ENCODE measurements around the gene FANCI.
A peak's percentile ranks its signal among the peaks of the same experiment; 100 is the strongest.

FANCI gene

DNA sequence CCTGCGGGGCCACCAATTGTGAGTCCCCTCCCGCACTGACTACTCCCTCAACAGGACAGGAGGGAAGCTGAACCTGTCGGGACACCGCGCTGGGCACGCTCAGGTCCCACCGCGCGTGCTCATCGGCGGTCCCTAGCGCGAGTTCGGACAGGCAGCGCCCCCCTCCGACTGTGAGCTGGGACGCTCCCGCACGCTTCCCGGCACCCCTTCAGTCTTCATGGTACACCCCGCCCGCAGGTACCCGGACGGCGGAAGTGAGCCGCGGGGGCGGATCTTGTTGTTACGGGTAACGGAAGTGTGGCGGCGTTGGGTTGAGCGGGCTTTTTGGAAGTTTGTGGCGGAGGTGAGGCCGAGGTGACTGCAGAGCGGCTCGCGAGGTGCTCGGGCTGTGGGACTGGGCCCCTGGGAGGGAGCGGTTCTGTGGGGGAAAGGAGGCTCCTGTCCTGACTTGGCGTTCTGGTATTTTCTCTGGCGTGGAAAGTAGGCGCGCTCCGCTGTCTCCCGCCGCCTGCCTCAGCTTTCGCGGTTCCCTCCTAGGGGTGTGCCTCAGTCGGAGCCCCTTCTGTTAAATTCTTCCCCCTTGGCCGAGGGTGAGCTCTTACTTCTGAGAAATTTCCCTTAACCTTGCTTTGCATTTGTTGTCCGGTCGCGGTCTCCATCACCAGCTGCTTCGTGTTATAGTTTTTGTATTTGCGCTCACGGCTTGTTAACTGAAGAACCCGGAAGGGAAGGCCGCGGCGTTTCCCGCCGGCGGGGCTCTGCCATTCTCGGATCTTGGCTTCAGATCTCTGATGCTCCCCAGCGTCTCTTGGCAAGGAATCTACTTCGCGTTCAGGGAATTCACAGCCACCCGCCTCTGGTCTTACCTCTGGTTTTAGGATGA lies at the start of gene FANCI:
FANCI (plus strand) TSS at position 289 of the 883 bp plus-strand sequence. CDS start 3,669 bp downstream, outside the sequence.
- DNase-seq = peak; percentile 96

DNA sequence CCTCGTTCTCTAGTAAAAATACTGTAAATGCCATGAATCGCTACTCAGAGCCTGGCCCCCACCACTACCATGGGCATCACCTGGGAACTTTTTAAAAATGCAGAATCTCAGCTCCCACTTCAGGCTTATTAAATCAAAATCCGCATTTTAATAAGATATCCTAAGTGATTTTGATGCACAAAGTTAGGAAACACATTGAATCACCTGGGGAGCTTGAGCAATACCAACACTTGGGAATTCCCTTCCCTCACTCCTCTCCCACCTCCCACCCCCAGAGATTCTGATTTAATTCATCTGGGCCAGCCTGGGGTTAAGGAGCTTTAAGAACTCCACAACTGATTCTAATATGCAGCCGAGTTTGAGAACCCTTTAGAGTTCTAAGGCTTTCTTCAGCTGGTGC lies 49.2 kb upstream of the FANCI start:
- no peak for DNase-seq

DNA sequence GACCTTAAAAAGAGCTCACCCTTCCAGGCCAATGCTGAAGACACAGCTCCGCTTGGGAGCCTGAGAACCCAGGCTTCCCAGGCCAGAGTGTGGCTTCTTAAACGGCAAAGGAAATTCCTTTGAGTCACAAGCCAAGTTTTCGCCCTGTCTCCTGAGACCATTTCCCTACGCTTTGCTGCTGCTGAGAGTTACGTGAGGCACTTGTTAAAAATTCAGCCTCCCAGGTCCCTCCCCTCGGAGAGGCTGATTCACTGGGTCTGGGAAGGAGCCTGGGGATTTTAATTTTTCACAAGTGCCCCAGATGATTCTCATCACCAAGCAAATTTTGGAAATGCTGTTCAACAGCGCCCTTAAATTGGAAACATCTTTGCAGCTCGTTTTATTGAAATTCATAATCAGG lies 47.9 kb upstream of the FANCI start:
- no peak for DNase-seq

DNA sequence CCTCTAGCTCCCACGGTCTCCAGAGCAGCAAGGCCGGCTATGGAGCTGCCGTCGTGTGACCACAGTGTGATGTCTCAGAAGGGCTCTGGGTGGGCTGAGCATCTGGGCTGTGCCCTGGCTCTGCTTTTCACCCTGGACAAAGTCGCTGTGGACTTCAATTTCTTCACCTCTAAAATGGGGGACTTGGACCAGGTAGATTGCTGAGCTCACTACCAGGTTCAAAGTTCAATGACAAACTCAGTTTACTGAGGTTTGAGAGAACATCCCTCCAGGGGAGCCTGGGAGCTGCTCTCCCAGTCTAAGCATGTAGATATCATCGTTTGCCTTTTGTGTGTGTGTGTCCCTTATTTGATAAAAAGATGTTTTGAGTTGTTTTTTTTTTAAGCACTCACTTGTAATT lies 47.5 kb upstream of the FANCI start:
- DNase-seq = no peak

DNA sequence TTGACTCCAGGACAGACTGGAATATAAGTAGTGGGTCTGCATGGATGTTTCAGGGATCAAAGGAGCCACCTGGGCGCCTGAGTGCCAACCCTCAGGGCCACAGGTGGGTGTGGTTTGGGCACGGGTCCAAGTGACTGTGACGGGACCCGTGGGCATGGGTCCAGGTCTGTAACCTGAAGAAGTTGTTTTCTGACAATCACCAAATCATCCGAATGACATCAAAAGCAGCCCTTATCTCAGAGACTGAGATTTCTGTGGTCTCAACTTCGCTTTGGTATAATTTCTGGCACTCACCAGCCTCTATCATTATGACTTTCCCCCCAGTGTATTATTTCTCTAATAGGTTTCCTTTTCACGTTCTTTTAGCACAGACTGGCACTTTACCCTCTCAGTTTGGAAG lies 46.8 kb upstream of the FANCI start:
- no peak for DNase-seq

DNA sequence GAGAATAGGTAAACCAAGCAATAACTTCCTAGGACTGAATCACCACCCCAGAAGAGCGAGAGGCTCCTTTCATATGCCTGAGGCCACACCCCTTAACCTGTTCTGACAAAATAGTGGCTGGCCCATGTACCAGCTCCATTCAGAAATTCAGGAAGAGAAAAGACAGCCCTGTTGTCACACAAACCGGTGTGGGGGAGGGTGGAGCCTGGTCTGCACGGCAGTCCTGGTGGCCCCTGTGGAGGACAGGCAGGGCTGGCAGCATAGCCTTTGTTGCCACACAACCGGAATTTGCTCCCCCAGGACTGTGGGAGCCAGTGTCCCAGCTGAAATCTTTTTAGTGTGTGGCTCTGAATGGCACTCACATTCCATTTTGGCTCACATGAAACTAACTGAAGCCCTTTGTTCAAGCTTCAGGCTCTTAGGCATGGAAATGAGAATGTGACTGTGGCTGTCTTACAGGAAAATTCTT lies 46.2 kb upstream of the FANCI start:
- no peak for DNase-seq

DNA sequence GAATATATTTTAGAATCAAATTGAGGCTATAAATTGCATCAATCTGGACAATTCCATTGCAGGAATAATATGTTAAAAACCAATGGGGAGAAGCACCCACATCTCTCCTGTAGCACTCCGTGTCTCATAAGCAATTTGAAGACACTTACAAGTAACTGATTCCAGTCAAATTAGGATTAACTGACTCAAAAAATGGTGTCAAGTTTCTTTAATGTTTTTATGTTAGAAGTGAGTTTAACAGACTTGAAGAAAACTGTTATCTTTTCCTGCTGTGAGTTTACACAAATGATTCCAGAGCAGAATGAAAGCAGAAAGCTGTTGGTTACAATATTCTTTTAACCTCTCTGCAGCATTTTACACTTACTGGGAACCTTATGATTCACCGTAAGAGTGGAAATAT lies 45.6 kb upstream of the FANCI start:
- no peak for DNase-seq

DNA sequence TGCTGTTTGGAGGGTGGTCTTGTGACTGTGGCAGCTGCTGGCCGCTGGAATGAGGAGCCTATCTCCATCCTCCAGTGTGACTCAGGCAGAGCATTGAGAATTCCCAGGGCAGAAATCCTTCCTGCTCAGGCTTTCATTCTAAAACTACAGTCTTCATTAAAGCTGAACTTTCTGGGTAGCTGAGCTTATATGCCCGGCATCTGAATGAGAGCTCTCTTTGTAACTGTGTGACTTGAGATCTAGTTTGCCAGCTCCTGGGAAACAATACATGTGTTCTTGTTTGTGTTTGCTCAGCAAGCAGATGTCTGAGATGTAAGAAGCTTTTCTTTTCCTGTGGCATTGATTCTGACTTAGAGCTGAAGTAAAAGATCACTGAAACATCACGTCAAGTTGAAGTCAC lies 44.8 kb upstream of the FANCI start:
- no peak for DNase-seq

DNA sequence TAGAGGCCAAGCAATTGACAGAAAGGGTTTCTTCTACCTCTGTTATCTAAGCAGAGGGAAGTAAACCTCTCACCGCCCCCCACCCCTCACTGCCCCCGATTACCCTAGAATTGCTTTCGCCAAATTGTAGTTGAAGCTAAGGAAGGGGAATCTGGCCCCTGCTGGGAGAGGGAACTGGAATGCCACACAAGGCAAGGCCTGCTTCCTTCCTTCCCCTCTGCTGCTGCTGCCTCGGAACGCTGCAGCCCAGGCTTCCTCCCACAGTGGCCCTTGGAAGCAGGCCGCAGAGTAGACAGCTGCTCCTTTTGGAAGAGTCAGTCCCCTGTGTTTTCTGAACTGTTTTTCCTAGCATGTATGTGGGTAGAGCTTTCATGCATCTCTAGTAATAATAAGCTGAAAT lies 44.0 kb upstream of the FANCI start:
- DNase-seq = no peak

DNA sequence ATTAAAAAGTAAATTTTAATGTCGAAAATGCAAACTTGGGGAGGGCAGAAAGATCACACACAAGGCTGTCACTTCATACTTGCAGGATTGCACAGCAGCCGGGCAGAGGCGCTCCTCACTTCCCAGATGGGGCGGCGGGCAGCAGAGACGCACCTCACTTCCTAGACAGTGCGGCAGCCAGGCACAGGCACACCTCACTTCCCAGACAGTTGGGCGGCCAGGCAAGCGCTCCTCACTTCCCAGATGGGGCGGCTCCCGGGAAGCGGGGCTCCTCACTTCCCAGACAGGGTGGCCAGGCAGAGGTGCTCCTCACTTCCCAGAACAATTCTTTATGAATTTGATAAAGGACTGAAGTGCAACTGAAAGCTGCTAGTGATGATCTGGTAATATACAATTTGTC lies 43.6 kb upstream of the FANCI start:
- no peak for DNase-seq

DNA sequence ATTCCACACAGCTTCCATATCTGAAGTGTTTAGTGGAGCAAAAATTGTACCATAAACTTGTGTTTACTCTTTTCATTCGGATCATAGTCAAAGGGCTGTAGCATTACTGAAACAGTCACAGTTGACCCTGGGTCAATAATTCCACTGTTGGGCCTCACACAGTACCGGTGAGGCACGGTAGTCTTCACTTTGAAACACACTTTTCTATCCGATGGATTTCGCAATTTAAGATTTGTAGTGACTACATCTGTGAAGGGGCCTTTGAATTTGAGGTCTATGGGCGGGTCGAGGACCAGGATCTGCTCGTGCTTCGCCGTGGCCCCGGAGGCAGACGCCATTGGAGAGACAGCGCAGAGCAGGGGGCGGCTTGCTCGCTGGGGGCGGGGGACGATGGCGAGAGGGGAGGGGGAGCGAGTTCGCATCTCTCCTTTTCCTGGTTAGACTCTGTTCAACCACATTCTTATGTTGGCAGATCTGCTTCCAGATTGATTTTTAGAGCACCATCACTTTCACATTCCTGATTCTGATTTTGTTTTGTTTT lies 42.2 kb upstream of the FANCI start:
- DNase-seq = no peak

DNA sequence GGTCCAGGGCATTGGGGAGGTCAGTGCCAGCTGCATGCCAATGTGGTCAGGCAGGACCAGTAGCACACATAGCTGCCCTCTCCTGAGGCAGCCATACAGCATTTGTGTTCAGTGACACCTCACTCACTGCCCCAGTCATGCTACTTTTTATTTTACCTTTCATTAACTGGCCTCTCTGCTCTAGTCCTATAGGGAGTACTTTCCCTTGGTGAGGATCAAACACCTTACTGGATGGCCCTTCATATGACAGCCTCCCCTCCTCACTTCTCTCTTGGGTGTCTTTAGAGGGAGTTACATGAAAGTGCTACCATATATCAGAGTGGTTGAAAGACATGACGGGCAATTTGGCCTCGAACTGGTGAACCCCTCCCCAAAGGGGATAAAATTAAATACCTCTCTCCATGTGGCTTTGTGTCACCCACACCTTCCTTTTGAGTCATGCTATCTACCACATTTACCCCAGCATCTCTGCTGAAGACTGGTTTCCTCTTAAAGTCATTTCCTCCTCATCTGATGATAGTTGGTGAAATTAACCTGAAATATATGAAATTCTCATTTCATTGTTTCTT lies 40.0 kb upstream of the FANCI start:
- DNase-seq = peak; percentile 15

DNA sequence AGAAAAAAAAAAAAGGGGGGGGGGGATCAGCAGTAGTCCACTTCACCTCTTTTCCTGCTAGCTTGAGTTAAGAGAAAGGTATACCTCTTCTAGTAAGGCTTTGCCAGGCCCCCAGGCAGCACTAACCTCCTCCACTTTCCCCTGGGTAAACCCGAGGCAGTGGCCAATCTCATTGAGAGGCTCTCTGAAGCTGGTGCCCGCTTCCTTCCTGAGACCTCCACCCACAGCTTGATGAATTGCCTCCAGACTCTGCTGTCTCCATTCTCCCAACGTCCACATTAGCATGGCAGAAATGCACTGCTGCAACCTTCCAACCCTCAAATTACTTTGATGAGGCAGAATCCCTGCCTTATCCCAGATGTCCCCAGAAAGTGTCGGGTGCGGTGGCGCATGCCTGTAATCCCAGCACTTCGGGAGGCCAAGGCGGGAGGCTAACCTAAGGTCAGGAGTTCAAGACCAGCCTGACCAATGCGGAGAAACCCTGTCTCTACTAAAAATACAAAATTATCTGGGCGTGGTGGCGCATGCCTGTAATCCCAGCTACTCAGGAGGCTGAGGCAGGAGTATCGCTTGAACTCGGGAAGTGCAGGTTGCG lies 37.7 kb upstream of the FANCI start:
- DNase-seq = no peak

DNA sequence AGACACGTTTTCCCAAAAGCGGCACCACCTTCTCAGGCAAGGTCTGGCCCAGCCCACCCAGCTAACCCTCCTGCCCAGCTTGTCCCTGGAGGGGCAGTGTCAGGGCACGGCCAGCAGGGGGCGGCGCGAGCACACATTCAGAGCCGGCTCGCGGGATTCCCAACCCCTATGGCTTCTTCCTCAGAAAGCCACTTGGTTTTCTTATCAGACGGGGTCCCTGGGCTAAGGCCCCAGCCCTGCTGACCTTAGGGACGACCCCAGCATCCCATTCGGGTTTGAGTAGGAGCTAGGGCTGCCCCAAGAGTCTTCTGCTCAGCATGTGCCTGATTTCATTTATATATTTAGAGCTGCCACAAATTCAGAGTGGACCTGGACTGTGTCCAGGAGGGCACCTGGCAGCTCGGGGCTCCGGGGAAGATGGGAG lies 36.9 kb upstream of the FANCI start:
- peak; percentile 67 for DNase-seq

DNA sequence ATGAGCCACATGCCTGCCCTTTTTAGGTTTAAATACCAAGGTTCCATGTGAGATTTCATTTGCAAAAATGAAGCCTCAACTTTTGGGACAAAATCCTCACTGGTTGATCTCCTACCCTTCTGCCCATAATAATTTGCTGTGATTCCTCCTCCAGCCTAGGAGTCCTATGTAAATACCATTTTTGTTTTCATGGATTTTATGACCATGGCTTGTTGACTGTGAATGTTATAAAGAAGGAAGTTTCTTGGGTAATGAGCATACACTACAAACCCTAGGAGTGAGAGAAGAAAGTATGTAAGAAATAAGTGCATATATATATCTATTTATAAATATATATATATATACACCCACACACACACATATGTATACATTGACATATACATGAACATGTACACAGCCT lies 35.5 kb upstream of the FANCI start:
- DNase-seq = no peak

DNA sequence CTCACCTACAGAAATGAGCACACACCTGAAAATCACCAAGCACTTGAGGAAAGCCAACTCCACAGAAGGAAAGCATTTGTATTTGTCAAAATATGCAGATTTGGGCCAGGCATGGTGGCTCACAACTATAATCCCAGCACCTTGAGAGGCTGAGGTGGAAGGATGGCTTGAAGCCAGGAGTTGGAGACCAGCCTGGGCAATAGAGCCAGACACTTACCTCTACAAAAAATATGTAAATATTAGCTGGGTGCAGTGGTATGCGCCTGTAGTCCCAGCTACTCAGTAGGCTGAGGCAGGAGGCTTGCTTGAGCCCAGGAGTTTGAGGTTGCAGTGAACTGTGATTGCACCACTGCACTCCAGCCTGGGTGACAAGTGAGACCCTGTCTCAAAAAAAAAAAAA lies 34.7 kb upstream of the FANCI start:
- DNase-seq = no peak

DNA sequence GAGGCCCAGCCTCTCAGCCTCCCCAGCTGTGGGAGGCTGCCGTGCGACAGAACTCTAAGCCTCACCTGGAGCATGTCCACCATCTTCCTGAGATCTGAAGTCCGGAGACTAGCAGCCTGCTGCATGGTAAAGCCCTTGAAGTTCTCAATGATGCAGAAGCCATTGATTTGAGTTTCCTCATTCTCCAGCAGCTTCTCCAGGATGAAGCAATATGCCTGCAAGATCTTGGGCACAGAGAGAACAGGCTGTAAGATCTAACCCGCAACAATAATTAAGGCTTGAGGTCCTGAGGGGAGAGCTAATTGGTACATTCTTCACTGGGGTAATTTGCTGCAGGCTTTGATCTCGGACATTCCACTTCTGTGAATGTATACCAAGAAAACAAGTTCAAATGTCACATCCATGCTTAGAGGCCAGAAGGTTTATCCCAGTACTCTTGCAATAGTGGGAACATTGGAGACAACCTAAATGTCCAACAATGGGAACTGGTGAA lies 32.1 kb upstream of the FANCI start:
- no peak for DNase-seq

DNA sequence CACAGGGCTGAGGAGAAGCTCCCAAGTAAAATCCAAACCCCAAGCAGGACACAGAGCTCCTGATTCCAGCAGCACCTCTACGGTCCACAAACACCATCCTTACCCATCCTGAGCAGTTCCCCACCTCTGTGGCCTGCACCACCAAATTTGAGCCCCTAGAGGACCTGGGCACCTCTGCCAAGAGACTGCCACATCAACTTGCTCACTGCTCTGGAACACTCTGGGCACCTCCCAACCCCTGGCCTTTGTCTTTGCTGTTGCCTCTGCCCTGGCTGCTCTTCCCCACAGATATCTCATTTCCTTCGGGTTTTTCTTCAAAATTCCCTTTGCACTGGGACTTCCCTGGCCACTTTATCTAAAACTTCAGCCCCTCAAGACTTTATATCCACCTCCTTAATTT lies 28.2 kb upstream of the FANCI start:
- no peak for DNase-seq

DNA sequence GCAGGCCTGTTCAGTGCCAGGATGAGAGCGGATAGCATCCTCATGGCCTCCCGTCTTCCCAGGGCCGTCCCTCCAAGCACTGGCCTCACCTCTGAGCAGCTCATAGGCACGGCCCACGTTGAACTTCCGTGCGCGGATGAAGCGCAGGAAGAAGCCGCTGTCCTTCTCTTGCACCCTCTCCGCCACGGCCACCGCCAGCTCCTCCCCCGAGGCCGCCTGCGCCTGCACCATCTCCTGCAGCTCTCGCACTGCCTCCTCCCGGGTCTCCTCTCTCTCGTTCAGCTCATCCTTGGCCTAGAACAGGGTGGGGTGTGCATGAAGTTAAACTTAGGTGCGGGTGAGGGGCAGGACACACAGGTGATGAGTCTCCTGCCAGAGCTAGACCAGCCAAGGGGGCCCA lies 26.7 kb upstream of the FANCI start:
- DNase-seq = no peak

DNA sequence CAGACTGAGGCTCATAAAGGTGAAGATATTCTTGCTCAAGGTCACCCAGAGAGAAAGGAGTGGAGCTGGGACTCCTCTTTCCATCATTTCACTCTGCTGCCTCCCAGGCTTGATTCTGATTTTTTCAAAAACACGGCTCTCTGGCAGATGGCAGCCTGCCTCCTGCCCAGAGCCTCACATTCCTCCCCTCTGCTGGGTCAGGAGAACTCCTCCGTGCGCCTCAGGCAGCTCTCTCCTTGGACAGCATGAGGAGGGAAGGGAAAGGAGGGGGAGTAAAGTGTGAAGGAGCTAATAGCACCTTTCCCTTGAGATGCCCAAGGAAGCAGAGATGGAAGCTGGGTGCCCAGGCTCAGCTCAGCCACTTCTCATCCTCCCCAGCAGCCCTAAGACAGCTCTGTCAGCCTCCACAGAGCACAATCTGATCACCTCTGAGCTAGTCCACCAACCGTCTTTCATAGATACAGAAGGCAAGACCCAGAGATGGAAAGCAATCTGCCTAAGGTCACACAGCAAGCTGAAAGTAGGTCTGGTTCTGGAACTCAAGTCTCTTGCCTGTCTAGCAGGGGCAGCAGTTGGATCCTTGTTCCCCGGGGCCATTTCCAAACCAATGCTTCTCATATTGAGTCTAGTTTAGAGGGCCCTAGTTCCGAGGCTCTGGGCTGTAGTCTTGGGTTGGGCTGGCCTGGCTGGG lies 25.9 kb upstream of the FANCI start:
- DNase-seq = no peak

DNA sequence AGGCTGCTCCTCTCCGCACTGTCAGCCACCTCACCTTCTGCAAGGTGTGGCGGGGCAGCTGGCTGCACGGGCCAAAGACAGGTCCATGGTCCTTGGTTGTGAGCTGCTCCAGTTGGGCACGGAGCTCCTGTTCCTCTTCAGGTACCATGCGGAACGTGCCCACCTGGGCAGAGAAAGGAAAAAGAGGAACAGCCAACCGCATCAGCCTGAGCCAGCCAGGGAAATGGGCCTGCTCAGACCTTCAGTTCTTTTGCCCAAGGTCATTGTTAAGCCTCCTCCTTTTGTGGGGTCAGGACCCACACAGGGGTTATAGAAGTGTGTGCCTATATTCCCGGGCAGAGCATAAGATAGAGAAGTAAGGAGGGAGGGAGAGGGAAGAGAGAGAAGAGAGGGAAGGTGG lies 25.2 kb upstream of the FANCI start:
- DNase-seq = no peak

DNA sequence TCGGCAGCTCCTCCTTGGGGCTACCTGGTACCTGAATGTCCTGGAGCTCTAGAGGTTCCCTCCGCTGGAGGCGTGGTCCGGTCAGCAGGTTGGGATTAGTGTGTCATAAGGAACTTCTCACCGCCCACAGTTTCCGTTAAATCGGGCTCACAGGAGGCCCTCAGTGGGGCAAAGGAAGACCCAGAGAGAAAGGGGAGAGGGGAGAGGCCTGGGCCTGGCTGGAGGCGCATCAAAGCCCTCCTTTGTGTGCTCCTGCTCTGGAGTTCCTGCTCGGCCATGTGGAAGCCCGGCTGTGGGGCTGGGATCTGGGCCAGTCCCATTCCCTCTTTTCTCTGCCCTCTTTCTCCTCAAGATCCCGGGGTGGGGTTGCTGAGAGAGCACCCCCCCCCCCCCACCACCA lies 22.2 kb upstream of the FANCI start, which contains the start of gene RLBP1:
RLBP1 (minus strand) TSS at position 37 of the 400 bp plus-strand sequence. CDS start 2,604 bp downstream, outside the sequence.
- DNase-seq = no peak

DNA sequence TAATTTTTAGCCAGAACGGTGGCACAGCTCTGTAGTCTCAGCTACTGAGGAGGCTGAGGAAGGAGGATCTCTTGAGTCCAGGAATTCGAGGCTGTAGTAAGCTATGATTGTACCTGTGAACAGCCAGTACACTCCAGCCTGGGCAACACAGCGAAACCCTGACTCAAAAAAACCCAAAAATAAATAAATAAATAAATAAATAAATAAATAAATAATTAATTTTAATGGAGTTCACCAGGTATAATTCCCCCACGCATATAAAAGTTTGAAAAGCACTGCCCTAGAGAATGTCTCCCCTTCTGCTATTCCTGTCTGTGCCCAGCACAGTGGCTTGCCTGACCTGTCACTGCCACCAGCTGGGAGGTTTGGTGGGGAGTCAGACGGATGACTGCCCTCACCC lies 18.2 kb upstream of the FANCI start:
- no peak for DNase-seq
